Right lung (tissue), 10 donors: ENCODE measurements around the gene GALT. TPM values are rescaled to one million over a fixed set of nuclear protein-coding genes. Genes with fewer than 3 reads are reported as not detected.

Experiments
- DNase-seq, 2 donors: peaks; one replicate each; pipeline ENCODE4 v3.0.0-alpha.2; 2013
- long read RNA-seq, 8 donors: transcript quantifications; one replicate each; lab custom pipeline, GENCODE V29; 2026
- polyA plus RNA-seq, 5 donors: library from polyadenylated mRNA; unstranded; fragments of 120-200 nt; gene quantifications; one replicate each; pipeline versions ENCODE4 v1.2.1 to v1.2.3, GENCODE V29; 2013; ENCODE audit warnings: inconsistent platforms in 1 of 5, low replicate concordance in 1 of 5; ENCODE audit not compliant: insufficient read length in 5 of 5, insufficient read depth in 1 of 5

Gene GALT
- 10 to 100 TPM; 61.6 to 87.8 (median 75.1) TPM for polyA plus RNA-seq
- long read RNA-seq, donor 1, transcript GALT-210 (2 exons, 858 nt): major isoform, 8 of 18 reads
- long read RNA-seq, donor 1, partial matches to known transcripts: 7 of 18 reads
- long read RNA-seq, donor 1, other reads (novel, unspliced or antisense): 0 of 18 reads
- long read RNA-seq, donor 2, transcript GALT-210 (2 exons, 858 nt): major isoform, 11 of 15 reads
- long read RNA-seq, donor 2, partial matches to known transcripts: 0 of 15 reads
- long read RNA-seq, donor 2, other reads (novel, unspliced or antisense): 0 of 15 reads
- long read RNA-seq, donor 3, transcript GALT-210 (2 exons, 858 nt): major isoform, 13 of 24 reads
- long read RNA-seq, donor 3, partial matches to known transcripts: 8 of 24 reads
- long read RNA-seq, donor 3, other reads (novel, unspliced or antisense): 0 of 24 reads
- long read RNA-seq, donor 4, transcript GALT-210 (2 exons, 858 nt): major isoform, 5 of 6 reads
- long read RNA-seq, donor 4, partial matches to known transcripts: 0 of 6 reads
- long read RNA-seq, donor 4, other reads (novel, unspliced or antisense): 0 of 6 reads
- long read RNA-seq, donor 5, transcript GALT-201 (11 exons, 1,768 nt): minor isoform, 8 of 32 reads
- long read RNA-seq, donor 5, transcript GALT-210 (2 exons, 858 nt): major isoform, 11 of 32 reads
- long read RNA-seq, donor 5, partial matches to known transcripts: 11 of 32 reads
- long read RNA-seq, donor 5, other reads (novel, unspliced or antisense): 0 of 32 reads
- long read RNA-seq, donor 6, transcript GALT-210 (2 exons, 858 nt): major isoform, 15 of 33 reads
- long read RNA-seq, donor 6, partial matches to known transcripts: 13 of 33 reads
- long read RNA-seq, donor 6, other reads (novel, unspliced or antisense): 0 of 33 reads
- long read RNA-seq, donor 7, transcript GALT-210 (2 exons, 858 nt): major isoform, 7 of 25 reads
- long read RNA-seq, donor 7, transcript GALT-201 (11 exons, 1,768 nt): major isoform, 7 of 25 reads
- long read RNA-seq, donor 7, partial matches to known transcripts: 7 of 25 reads
- long read RNA-seq, donor 7, other reads (novel, unspliced or antisense): 0 of 25 reads
- long read RNA-seq, donor 8, partial matches to known transcripts: 0 of 5 reads
- long read RNA-seq, donor 8, other reads (novel, unspliced or antisense): 0 of 5 reads

DNA sequence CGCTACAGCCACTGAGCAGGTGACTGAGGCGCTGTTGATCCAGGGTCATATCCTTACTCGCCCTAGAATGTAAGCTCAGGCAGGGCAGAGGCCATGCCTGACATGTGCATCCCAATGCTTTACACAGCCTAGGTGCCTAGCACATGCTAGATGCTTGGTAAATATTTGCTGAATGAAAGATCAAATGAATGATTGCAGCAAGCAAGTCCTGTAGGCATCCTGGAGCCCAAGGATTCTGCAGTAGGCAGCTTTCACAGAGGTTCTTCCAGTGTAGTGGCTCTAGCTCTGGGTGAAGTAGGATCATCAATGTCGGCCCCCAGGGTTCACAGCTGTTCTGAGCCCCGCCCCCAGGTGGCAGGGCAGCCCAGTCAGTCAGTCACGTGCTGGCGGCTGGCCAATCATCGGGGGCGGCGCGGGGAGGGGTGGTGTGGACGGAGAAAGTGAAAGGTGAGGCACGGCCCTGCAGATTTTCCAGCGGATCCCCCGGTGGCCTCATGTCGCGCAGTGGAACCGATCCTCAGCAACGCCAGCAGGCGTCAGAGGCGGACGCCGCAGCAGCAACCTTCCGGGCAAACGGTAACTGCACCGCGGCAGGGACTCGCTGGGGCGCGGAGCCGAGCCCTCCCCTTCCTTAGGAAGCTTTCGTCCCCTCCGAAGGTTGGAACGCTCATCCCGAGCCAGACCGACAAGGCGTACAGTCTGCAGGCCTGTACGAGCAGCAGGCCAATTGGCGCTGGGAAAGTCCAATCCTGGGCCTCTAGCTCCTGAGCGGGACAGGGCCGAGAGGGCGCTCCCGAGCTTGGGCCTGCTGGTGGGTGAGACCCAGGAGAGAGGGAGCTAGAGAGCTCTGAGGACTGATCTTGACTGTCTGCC, at the start of gene GALT:
TSS of gene GALT (plus strand) at position 465 of the 873 bp plus-strand sequence. CDS start at position 495, 30 bp downstream.
- DNase-seq: peak; percentile 87

DNA sequence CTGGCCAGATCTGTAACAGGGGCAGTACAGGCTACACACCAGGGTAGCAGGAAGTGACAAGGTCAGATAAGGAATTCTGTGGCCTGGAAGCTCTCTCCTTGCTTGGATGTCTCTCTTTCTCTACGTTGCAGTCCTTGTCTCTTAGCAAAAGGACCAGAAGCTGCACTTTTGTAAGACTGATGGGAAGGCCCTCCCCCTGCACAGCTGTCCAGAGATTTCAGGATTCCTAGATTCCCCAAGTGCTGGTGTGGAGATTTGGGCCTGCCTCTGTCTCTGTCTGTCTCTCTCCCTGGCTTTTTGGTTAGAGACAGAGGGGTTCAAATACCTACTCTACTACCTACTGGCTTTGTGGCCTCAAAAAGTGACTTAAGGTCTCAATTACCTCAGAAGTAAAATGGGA, 46.9 kb upstream of the GALT start:
- DNase-seq: no peak

DNA sequence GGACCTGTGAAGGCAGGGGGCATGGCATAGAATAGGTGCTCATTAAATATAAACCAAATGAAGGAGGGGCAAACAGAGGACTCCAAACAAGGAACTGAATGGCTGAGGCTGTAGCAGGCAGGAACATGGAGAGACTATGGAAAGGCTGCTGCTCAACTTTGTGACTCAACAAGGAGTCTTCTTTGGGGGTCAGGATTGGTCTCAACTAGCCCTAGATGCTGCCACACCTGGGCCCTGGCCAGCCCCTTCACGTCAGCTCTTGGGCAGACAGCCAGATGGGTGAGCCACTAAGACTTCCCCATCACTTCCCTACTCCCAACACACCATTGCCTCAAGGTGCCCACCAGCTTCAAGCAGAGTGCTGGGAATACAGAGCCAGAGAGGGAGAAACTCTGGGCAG, 45.6 kb upstream of the GALT start:
- DNase-seq: no peak

DNA sequence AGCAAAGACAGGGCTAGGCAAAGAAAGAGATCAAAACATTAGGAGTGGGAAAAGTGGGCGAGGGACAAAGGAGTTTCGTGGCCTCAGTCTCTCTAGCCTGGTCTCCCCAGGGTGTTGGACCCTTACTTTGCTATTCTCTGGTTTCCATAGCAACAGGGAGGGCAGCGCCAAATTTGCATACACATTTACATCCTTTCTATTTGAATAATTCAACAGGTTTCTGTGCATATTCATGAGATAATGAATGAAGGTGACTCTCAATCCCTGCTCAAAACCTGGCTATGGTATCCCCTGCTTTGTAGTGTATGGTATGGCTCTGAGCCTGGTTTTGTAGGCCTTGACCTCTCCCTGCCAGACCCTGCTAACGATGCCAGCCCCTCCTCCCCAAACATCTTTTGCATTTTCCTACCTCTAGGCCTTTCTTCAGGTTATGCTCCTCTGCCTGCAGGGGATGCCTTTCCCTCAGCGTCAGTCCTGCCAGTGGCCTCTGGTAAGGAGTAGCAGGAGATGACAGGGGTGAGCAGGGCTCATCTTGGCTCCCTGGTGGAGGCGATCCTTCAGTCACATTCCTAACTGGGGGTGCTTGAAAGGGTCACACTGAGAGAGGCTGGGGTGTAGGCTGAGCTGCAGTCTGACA, 44.4 kb upstream of the GALT start:
- no peak for DNase-seq

DNA sequence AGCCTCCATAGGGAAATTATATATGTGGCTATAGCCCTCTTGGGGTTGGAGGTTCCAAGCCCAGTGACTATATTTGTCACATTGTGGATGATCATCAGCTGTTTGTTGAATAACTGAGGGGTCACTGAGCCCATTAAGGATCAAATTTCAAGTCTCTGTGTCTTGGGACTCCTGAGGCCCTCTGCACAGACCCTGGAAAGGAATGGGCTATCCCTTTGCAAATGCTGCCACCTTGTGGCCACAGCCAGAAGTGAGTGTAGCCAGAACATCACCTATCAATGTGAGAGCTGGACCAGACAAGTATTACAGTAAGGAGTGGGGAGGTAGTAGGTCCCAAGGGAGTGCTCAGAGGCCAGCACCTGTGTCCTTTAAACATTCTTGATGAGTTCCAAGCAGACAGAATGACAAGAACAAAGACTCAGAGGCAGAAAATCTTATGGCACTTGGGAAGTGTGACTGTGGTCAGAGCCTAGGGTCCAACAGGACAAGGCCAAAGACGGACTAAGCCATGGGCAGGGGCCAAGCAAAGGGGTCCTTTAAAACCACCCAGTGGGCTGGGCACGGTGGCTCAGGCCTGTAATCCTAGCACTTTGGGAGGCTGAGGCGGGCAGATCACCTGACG, 42.8 kb upstream of the GALT start:
- peak; percentile 62 to 80 for DNase-seq

DNA sequence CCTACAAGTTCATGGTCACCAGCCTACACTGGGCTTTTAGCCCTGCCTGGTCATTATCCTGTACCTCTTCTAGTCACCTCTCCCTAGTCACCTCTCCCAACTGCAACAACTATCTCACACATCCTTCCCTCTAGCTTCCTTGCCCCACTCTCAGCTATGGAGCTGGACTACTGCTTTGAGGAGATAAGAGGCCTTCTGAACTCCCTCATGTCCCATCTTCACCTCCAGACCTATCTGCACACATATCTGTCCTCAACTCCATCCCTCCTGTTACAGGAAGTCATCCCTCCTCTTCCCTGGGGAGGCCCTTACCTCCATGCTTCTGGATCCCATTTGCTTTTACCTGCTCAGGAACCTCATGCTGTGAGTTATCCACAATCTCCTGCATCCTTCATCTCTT, 40.3 kb upstream of the GALT start:
- no peak for DNase-seq

DNA sequence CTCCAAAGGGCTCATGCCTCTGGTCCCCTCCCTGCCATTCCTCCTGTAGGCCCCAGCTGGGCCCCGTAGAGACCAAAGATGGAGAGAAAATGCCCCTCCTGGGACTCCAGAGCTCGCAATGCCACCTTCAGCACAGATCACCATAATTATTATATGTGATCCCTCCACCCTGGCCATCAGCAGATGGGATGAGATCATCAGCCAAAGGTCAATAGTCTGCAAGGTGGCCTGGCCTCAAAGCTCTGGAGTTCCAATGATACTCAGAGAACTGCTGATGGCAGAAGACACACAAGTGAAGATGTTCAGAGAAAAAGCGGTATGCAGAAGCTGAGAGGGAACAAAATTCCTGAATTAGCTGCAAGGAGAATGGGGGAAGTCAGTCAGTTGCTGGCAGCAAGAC, 39.6 kb upstream of the GALT start:
- no peak for DNase-seq

DNA sequence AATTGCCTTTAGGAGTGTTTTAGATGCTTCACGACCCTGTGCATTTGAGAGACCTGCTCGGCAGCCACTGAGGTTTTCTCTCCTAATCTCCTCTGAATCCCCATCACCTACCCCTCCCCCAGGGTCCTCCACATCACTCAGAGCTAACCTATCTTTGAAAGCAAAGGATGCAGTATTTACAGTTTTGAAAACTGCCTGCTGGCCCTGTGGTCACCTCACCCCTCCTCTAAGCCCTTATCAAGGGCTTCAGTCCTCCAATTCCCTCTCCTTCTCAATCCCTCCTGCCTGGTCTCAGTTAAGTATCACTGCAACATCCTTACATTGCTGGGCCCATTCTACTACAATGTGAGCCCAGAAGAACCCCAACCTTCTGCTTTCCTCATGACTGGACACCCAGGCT, 39.1 kb upstream of the GALT start:
- no peak for DNase-seq

DNA sequence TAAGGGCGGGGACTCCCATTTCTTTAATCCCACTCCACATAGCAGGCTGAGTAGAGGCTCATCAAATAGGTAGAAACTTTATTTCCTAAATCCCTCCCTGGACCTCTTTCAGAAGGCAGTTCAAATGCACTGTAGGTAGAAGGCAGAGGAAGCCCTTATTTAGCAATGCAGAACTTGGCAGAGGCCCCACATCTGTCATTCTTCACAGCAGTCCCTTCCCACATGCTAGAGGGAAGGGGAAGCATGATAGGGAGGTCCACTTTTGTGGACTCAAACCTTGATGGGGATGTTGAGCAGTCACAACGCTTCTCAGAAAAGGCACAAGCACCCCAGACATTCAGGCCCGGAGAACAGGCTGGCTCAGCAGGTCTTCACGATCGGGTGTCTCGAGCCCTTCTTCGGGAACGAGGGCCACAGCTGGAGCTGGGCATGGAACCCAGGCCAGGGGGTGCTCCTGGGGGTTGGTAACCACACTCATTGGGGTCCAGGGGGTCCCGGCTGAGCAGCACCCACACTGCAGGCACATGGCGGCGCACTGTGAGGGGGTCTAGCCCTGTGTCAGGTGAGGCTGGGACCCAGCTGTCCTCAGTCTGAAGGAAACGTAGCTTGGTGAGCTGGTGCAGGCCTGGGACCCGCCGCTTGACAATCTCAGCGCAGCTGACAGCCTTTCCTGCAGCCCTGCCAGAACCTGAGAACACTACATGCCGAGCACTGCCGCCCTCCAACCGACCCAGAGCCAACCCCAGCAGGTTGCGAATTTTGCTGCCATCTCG, 35.9 kb upstream of the GALT start:
- no peak for DNase-seq

DNA sequence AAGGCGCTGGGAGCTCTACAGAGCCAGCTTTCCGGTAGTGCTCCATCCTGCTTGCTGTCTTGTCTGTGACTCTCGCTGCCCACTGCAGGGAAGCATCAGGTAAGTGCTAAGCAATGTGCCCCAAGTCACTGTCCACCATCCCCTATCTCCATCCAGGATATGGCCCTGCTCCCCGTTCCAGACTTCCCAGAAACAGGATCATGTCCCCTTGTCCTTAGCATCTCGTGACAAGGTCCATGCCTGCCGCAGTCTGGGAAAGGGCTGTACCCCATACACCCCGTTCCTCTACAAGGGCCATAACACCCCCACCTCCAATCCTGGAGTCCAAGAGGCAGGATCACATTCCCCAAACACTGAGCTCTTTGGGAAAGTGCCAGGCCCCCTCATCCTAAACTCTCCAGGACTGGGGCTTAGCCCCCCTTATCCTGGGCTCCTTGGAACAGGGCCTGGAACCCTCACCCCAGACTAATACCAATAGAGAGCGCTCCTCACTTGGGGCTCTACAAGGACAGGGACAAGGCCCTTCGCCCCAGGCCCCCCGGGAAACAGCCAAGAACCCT, 35.1 kb upstream of the GALT start:
- DNase-seq: no peak

DNA sequence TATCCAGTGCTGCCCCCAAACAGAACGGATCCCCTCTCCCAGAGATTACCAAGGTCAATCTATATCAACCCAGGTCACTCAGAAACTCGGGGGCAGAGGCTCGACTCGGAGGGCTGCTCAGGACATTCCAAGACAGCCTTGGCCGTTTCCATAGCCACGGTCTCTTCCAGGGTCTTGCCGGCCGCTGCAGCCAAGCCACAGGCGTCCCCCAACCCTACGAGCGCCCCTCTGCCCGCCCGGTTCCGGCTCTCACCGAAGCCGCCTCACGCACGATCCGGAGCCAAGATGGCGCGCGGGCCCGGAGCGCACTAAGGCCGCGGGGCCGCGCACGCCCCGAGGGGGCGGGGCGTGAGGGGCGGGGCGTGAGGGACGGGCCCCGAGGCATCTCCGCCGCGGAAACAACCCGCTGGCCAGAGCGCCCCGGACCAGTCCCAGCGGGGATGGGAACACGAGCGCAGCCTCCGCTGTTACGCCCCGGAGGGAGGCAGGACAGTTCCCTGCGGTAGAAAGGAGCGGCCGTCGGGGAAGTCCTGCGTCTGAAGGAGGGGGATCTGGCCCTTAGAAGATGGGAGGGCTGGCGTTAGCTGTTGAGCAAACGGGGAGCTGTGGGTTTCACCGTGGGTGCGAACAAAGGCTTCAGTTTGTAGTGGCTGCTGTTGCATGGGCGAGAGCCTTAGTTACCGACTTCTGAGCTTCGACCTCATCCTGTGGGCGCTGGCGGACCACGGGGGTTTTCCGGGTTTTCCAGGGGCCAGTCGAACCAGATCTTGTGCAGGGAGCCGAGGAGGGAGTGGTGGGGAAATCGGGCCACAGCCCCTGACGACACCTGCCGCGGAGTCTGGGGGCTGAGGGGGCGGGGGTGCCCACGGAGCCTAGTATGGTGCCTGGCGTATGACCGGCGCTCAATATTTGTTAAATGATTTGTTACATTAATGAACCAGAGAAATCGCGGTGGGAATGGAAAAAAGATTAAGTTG, 34.4 kb upstream of the GALT start, which contains the start of gene RPP25L:
TSS of gene RPP25L (minus strand) at position 287 of the 977 bp plus-strand sequence. CDS start 801 bp downstream, outside the sequence.
- DNase-seq: peak; percentile 89 to 90

DNA sequence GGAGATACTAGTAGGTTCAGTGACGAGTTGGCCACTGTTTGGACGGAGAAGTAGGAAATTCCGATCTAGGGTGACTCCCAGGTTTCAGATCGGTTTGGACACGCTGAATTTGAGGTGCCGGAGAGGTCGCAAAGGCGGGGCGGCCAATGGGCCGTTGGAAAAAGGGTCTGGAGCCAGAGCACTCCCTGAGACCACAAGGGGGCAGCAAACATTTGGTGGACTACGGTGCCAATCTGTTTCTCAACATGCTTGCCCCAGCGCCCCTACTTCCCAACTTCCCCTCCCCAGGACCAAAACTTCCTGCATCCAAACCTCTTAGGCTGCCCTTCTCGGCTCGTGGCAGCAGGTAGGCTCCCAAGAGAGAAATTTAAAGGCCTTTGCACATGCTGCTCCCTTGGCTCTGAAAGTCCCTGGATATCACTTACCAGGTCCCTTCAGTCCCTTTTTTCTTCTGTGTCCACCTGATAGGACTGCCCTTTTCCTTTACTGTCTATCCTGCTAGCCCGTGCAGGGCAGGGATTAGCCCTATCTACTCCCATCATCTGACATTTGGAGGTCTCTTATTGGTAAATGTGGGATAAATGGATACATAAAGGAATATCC, 33.6 kb upstream of the GALT start:
- peak; percentile 64 to 78 for DNase-seq

DNA sequence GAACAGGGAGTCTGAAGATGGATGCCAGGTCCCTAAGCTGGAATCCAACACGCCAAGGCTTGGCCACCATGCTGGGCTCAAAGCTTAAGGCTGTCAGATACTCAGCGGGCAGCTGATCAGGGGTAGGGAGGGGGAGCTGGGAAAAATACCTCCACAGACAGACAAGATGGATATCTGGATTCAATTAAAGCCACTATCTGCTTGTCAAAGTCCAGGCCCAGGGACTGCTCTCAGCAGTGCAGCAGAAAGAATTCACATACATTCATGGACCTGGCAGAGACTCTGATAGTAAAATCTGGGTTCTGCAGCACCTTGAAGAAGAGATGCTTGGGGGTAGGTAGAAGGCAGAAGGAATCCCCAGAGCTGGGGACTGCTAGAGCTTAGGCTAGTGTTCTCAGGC, 31.3 kb upstream of the GALT start:
- DNase-seq: no peak

DNA sequence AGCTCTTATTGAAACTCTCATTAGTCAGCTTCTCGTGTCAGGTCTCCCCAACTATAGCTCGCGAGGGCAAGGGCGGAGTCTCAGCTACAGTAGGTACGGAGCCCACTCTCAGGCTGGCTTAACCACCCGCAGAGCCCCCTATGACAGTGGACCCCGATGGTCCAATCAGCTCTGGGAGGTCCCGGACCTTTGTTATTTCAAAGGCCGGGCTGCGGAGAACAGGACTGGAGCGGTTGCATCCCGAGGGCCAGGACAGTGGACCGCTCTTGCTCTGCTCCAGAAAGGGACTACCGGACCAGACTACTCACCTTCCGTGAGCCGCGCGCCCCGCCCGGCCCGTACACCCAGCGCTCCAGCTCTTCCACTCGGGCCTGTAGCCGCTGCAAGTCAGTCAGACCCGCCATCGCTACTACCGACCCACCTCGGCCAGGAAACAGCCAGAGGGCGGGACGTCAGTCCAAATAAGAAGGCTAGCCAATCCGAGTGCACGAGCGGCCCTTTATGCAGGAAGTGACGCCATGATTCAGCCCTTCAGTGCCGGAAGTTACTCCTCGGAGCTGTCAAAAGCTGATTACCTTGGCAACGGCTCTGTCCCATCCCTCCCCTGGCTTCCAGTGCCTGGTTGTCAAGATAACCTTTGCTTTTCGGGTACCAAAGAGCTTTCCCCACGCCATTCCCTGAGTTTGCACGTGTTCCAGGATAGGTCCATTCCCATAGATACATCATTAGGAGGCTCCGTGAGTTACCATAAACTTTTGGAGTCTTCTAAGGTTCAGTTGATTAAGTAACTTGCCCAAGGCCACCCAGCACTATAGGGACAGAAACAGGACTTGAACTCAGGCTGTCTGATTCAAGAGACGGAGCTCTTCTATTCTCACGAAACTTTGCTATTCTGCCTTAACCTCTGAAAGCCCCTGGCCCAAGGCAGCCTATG, 26.1 kb upstream of the GALT start, which contains the start of gene DCTN3:
TSS of gene DCTN3 (minus strand) at position 435 of the 934 bp plus-strand sequence. CDS start at position 404, 31 bp downstream.
- peak; percentile 85 to 92 for DNase-seq

DNA sequence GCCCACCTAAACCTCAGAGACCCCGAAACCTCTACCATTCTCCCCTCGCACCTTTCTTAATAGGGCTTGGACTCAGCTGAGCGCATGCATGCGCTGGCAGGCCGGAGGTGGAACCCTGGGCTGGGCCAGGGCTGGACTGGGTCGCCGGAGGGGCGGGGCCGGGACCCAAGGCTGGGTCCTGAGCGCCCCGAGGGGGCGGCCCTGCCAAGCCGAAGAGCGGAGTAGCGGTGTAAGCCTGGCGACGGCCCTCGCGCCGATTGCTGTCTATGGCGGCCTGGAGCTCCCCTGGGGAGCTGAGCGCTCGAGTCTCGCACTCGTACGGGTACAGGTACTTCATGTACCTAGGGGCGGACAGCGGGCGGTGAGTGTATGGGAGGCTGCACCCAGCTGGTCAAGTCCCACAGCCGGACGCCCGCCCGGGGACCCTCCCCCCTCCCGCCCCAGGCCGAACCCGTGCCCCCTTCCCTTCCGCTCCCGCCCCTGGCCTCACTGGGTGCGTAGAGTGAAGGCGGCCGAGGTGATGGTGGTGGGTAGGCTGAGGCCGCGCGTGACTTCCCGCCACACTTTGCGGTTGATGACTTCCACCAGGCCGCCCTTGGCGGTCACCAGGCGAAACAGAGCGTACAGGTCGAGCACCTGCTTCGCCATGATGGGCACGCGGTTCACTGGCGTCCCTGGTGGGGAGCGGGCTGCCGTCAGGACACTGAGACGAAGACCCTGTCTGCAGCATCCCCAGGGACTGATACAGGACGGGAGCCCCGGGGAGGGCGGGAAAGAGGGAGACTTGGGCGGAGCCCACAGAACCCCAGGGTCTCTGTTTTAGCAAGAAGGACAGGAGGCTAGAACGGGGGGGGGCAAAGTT, 22.9 kb upstream of the GALT start:
- DNase-seq: no peak
